Neural cell (in vitro differentiated cells): Measurements from ENCODE around the gene KCNIP4. TPM values are rescaled to one million over a fixed set of nuclear protein-coding genes. Genes with fewer than 3 reads are reported as not detected.
"Not testable (repeated sequence)": the region's sequence is repeated elsewhere in the genome, so short reads cannot be mapped to it uniquely, and the experiment has no call there.

Experiments
- H2AFZ ChIP-seq: fragments of 200-600, 300-800 bp; sonication (generic), shearing (Covaris generic); 2 replicates; pipeline ENCODE4 v1.6.0; 2014; ENCODE audit warnings: low read depth, mild to moderate bottlenecking, antibody characterized with exemption, low read length, moderate library complexity
- H3F3A ChIP-seq: fragments of 200-600 bp; shearing (Covaris generic); 2 replicates; pipeline ENCODE4 v1.6.1; 2016; ENCODE audit warnings: mild to moderate bottlenecking, moderate library complexity, mixed read lengths, antibody characterized with exemption, low read length; ENCODE audit not compliant: insufficient read depth, poor library complexity, severe bottlenecking
- H3K27ac ChIP-seq: fragments of 200-600, 300-800 bp; sonication (generic), shearing (Covaris generic); 2 replicates; pipeline ENCODE4 v1.5.1; 2014; ENCODE audit warnings: mild to moderate bottlenecking, low read length, moderate library complexity
- H3K27me3 ChIP-seq: fragments of 300-800, 200-600 bp; sonication (generic), shearing (Covaris generic); 2 replicates; pipeline ENCODE4 v1.6.0; 2014; ENCODE audit warnings: mild to moderate bottlenecking, low read depth, low read length, moderate library complexity; ENCODE audit not compliant: insufficient read depth
- H3K36me3 ChIP-seq: fragments of 300-800, 200-600 bp; sonication (generic), shearing (Covaris generic); 2 replicates; pipeline ENCODE4 v1.5.1; 2014; ENCODE audit warnings: mild to moderate bottlenecking, antibody characterized with exemption, low read length, moderate library complexity; ENCODE audit not compliant: insufficient read depth
- H3K4me2 ChIP-seq: fragments of 300-800, 200-600 bp; sonication (generic), shearing (Covaris generic); 2 replicates; pipeline ENCODE4 v1.6.0; 2014; ENCODE audit warnings: mild to moderate bottlenecking, low read length
- H3K4me3 ChIP-seq: fragments of 300-800, 200-600 bp; sonication (generic), shearing (Covaris generic); 2 replicates; pipeline ENCODE4 v1.5.1; 2014; ENCODE audit warnings: mild to moderate bottlenecking, low read length, moderate library complexity
- H3K79me2 ChIP-seq: fragments of 200-600 bp; shearing (Covaris generic); replicated peaks from 2 replicates; pipeline ENCODE4 v1.6.0; 2014; ENCODE audit warnings: mild to moderate bottlenecking, low read length, moderate library complexity; ENCODE audit not compliant: insufficient read depth
- H3K9ac ChIP-seq: fragments of 300-800, 200-600 bp; sonication (generic), shearing (Covaris generic); 2 replicates; pipeline ENCODE4 v1.6.1; 2016; ENCODE audit warnings: mild to moderate bottlenecking, low read length, mixed read lengths
- H3K9me2 ChIP-seq: fragments of 200-600 bp; shearing (Covaris generic); 2 replicates; pipeline ENCODE4 v1.6.1; 2016; ENCODE audit warnings: mild to moderate bottlenecking, low read length, mixed read lengths; ENCODE audit not compliant: insufficient read depth
- H3K9me3 ChIP-seq: fragments of 200-600, 300-800 bp; sonication (generic), shearing (Covaris generic); 2 replicates; pipeline ENCODE4 v1.6.1; 2016; ENCODE audit warnings: mild to moderate bottlenecking, mixed run types, low read length, moderate library complexity, mixed read lengths
- H4K20me1 ChIP-seq: fragments of 200-600 bp; shearing (Covaris generic); 2 replicates; pipeline ENCODE4 v1.6.1; 2016; ENCODE audit warnings: mild to moderate bottlenecking, mixed run types; ENCODE audit not compliant: insufficient read depth
- EP300 ChIP-seq: fragments of 450-650 bp; conservative IDR thresholded peaks from 2 replicates; pipeline ENCODE4 v1.6.1; 2014; ENCODE audit warnings: antibody characterized with exemption, mild to moderate bottlenecking, moderate library complexity; ENCODE audit not compliant: poor library complexity, severe bottlenecking
- EZH2 ChIP-seq: fragments of 200-600, 300-800 bp; shearing (Covaris generic), sonication (generic); IDR thresholded peaks from 2 replicates; pipeline ENCODE4 v1.6.1; 2014; ENCODE audit warnings: antibody characterized with exemption, low read length, borderline replicate concordance, mild to moderate bottlenecking; ENCODE audit not compliant: insufficient read depth, poor library complexity, severe bottlenecking
- MXI1 ChIP-seq: fragments of 450-650 bp; conservative IDR thresholded peaks from 2 replicates; pipeline ENCODE4 v1.6.1; 2014; ENCODE audit warnings: antibody characterized with exemption, mild to moderate bottlenecking; ENCODE audit not compliant: poor library complexity, severe bottlenecking
- POLR2AphosphoS5 ChIP-seq: IDR thresholded peaks from 2 replicates; pipeline ENCODE4 v1.6.1; 2012
- RAD21 ChIP-seq: fragments of 450-650 bp; conservative IDR thresholded peaks from 2 replicates; pipeline ENCODE4 v1.6.1; 2014; ENCODE audit warnings: antibody characterized with exemption, mild to moderate bottlenecking, moderate library complexity
- SMC3 ChIP-seq: fragments of 450-650 bp; conservative IDR thresholded peaks from 2 replicates; pipeline ENCODE4 v1.6.1; 2014; ENCODE audit warnings: antibody characterized with exemption, mild to moderate bottlenecking, moderate library complexity; ENCODE audit not compliant: poor library complexity
- TAF1 ChIP-seq: IDR thresholded peaks from 2 replicates; pipeline ENCODE4 v1.6.1; 2012; ENCODE audit warnings: low read depth
- polyA plus RNA-seq: library from polyadenylated mRNA; depleted of rRNA; stranded (reverse); fragments of >200 nt; gene quantifications from 2 replicates; pipeline ENCODE4 v1.2.3, GENCODE V29; 2014
- TF ChIP-seq, protein P1 (sequence below): fragments of 450-650 bp; IDR thresholded peaks from 2 replicates; pipeline ENCODE4 v1.5.1; 2014; ENCODE audit warnings: antibody characterized with exemption, mild to moderate bottlenecking, moderate library complexity; ENCODE audit not compliant: poor library complexity, severe bottlenecking
- TF ChIP-seq, protein P2 (sequence below): IDR thresholded peaks from 2 replicates; pipeline ENCODE4 v1.6.1; 2012; ENCODE audit warnings: borderline replicate concordance

KCNIP4 gene
- polyA plus RNA-seq, 1 donor from 2014 or later: 22.8 TPM

DNA sequence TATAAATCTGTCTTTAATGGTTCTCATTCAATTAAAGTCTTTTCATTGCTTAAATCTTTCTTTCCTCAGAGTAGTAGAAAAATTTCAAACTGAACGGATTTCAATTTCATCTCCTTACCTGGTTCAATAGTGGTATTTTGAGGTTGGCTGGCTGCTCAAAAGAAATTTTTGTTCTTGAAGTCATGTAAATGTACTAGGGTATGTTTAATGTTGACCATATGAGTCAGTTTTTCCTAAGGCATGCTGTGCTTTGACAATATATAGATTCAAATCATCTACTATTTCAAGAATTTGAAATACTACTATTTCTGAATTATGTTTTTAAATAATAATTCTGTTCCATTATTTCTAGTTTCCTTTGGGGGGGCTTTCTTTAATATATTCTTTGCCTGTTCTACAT lies 1142.9 kb downstream of the KCNIP4 start:
- H3K36me3 ChIP-seq: no peaks in the 10 kb centered on the region
- no peak overlapping the region for H3K4me2 ChIP-seq
- no peak overlapping the region for H3K9ac ChIP-seq
- H4K20me1 ChIP-seq: no peaks in the 10 kb centered on the region
- H3F3A ChIP-seq: no peaks in the 10 kb centered on the region
- H3K27me3 ChIP-seq: no peaks in the 10 kb centered on the region
- no peak overlapping the region for H2AFZ ChIP-seq
- no peak overlapping the region for H3K27ac ChIP-seq
- no peaks in the 10 kb centered on the region for H3K9me3 ChIP-seq
- H3K9me2 ChIP-seq: no peaks in the 10 kb centered on the region
- no peak for TF ChIP-seq EP300
- no peak for TF ChIP-seq EZH2
- no peak for TF ChIP-seq POLR2AphosphoS5
- no peak for TF ChIP-seq MXI1
- TF ChIP-seq SMC3: no peak
- no peak for TF ChIP-seq TAF1
- TF ChIP-seq, protein P1, sequence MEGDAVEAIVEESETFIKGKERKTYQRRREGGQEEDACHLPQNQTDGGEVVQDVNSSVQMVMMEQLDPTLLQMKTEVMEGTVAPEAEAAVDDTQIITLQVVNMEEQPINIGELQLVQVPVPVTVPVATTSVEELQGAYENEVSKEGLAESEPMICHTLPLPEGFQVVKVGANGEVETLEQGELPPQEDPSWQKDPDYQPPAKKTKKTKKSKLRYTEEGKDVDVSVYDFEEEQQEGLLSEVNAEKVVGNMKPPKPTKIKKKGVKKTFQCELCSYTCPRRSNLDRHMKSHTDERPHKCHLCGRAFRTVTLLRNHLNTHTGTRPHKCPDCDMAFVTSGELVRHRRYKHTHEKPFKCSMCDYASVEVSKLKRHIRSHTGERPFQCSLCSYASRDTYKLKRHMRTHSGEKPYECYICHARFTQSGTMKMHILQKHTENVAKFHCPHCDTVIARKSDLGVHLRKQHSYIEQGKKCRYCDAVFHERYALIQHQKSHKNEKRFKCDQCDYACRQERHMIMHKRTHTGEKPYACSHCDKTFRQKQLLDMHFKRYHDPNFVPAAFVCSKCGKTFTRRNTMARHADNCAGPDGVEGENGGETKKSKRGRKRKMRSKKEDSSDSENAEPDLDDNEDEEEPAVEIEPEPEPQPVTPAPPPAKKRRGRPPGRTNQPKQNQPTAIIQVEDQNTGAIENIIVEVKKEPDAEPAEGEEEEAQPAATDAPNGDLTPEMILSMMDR: no peak
- no peak for TF ChIP-seq RAD21
- TF ChIP-seq, protein P2, sequence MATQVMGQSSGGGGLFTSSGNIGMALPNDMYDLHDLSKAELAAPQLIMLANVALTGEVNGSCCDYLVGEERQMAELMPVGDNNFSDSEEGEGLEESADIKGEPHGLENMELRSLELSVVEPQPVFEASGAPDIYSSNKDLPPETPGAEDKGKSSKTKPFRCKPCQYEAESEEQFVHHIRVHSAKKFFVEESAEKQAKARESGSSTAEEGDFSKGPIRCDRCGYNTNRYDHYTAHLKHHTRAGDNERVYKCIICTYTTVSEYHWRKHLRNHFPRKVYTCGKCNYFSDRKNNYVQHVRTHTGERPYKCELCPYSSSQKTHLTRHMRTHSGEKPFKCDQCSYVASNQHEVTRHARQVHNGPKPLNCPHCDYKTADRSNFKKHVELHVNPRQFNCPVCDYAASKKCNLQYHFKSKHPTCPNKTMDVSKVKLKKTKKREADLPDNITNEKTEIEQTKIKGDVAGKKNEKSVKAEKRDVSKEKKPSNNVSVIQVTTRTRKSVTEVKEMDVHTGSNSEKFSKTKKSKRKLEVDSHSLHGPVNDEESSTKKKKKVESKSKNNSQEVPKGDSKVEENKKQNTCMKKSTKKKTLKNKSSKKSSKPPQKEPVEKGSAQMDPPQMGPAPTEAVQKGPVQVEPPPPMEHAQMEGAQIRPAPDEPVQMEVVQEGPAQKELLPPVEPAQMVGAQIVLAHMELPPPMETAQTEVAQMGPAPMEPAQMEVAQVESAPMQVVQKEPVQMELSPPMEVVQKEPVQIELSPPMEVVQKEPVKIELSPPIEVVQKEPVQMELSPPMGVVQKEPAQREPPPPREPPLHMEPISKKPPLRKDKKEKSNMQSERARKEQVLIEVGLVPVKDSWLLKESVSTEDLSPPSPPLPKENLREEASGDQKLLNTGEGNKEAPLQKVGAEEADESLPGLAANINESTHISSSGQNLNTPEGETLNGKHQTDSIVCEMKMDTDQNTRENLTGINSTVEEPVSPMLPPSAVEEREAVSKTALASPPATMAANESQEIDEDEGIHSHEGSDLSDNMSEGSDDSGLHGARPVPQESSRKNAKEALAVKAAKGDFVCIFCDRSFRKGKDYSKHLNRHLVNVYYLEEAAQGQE: no peak
- no peaks in the 10 kb centered on the region for H3K79me2 ChIP-seq
- H3K4me3 ChIP-seq: no peak overlapping the region

DNA sequence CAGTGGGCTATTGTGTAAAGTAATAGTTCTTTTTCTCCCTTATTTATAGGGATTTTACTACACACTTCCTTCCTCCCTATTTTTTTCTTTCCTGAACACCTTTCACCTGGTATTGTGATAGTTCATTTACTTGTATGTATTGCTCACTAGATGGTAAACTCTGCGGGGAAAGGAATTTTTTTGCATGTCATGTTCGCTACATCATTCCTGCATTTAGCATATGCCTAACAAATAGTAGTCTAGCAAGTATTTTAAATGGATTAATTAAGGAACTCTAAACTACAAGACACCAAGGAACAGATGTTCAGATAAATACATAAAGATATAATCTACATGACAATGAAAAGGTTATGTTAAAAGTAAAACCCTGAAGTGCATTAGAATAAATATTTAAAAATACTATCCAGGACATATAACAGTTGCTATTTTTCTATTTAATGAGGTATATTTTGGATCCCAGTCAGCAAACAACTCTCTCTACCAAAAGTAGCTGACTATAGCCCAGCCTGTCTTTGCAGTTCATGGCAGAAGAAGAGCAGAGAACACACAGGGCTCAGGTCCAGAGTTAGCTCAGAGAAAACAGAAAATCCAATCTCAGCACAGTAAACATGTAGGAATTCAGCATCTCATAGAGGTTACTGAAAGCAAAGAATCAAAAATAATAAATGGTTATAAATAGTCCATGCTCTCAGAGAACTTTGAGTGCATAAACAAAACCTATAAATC lies 1160.5 kb downstream of the KCNIP4 start:
- H3K4me3 ChIP-seq: no peak overlapping the region
- no peak overlapping the region for H2AFZ ChIP-seq
- no peaks in the 10 kb centered on the region for H3K27me3 ChIP-seq
- no peaks in the 10 kb centered on the region for H3K9me2 ChIP-seq
- H3K9ac ChIP-seq: no peak overlapping the region
- H3F3A ChIP-seq: no peaks in the 10 kb centered on the region
- TF ChIP-seq EZH2 (no peak), EP300 (no peak), SMC3 (no peak), POLR2AphosphoS5 (no peak), MXI1 (no peak), RAD21 (no peak), TAF1 (no peak)
- TF ChIP-seq, protein P2: no peak
- TF ChIP-seq, protein P1: no peak
- H3K27ac ChIP-seq: no peak overlapping the region
- no peaks in the 10 kb centered on the region for H3K36me3 ChIP-seq
- H3K4me2 ChIP-seq: no peak overlapping the region
- H3K9me3 ChIP-seq: no peaks in the 10 kb centered on the region
- no peaks in the 10 kb centered on the region for H3K79me2 ChIP-seq
- no peaks in the 10 kb centered on the region for H4K20me1 ChIP-seq

DNA sequence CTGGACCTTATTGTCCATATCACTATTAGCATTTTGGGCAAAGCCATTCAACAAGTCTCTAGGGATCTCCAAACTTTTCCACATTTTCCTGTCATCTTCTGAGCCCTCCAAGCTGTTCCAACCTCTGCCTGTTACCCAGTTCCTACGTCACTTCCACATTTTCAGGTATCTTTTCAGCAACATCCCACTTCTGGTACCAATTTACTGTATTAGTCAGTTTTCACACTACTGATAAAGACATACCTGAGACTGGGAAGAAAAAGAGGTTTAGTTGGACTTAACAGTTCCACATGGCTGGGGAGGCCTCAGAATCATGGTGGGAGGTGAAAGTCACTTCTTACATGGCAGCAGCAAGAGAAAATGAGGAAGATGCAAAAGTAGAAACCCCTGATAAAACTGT lies 1165.4 kb downstream of the KCNIP4 start:
- H4K20me1 ChIP-seq, H3K4me3 ChIP-seq, H2AFZ ChIP-seq, H3K9me2 ChIP-seq, H3K27me3 ChIP-seq, H3F3A ChIP-seq, H3K9ac ChIP-seq, H3K79me2 ChIP-seq, H3K27ac ChIP-seq, H3K36me3 ChIP-seq, H3K9me3 ChIP-seq, H3K4me2 ChIP-seq: not testable (repeated sequence)
